Measurements from ENCODE around the gene CNGA3.

Gene CNGA3

GRCh38 chr2:98376996-98377395 is 30.7 kb downstream of the CNGA3 start:
- peak in 1 of 58 donors; percentile 9 for DNase-seq

GRCh38 chr2:98377544-98377943 is 31.3 kb downstream of the CNGA3 start:
- DNase-seq: no peak

GRCh38 chr2:98378196-98378595 is 31.9 kb downstream of the CNGA3 start:
- no peak for DNase-seq

GRCh38 chr2:98378901-98379300 is 32.6 kb downstream of the CNGA3 start:
- DNase-seq: peak in 3 of 58 donors; percentile 6 to 28 (median 25)

GRCh38 chr2:98379311-98380202 is 33.3 kb downstream of the CNGA3 start:
- DNase-seq: no peak

- no peak for DNase-seq
These were observed 33.9 kb downstream of the CNGA3 start for GRCh38 chr2:98380203-98380535.

- no peak for DNase-seq
These were observed 35.2 kb downstream of the CNGA3 start for GRCh38 chr2:98381494-98381893.

- DNase-seq: no peak
These were observed 35.8 kb downstream of the CNGA3 start for GRCh38 chr2:98382086-98382485.

GRCh38 chr2:98382739-98383138 is 36.5 kb downstream of the CNGA3 start:
- DNase-seq: no peak

- DNase-seq: no peak
These were observed 36.9 kb downstream of the CNGA3 start for GRCh38 chr2:98383166-98383565.

- DNase-seq: peak in 55 of 58 donors; percentile 15 to 82 (median 58)
These were observed 38.9 kb downstream of the CNGA3 start for GRCh38 chr2:98385050-98385699.

GRCh38 chr2:98387478-98387877 is 41.2 kb downstream of the CNGA3 start:
- DNase-seq: no peak

- DNase-seq: no peak
These were observed 41.8 kb downstream of the CNGA3 start for GRCh38 chr2:98388081-98388480.

- DNase-seq: no peak
These were observed 42.5 kb downstream of the CNGA3 start for GRCh38 chr2:98388601-98389250.

- no peak for DNase-seq
These were observed 43.0 kb downstream of the CNGA3 start for GRCh38 chr2:98389251-98389605.

GRCh38 chr2:98390571-98391476 is 44.6 kb downstream of the CNGA3 start:
- DNase-seq: no peak

- DNase-seq: no peak
These were observed 45.5 kb downstream of the CNGA3 start for GRCh38 chr2:98391581-98392270.

- no peak for DNase-seq
These were observed 47.1 kb downstream of the CNGA3 start for GRCh38 chr2:98393354-98393753.

GRCh38 chr2:98394595-98395153 is 48.4 kb downstream of the CNGA3 start:
- DNase-seq: no peak

GRCh38 chr2:98395977-98396376 is 49.7 kb downstream of the CNGA3 start:
- DNase-seq: no peak

Measured in anterior cingulate cortex (tissue), 58 donors.